Measurements from ENCODE around the gene CRYZ.

- TF ChIP-seq CTCF (conservative IDR thresholded peaks at IDR 0.05; ENCODE audit: low read depth, low read length) (no peak), EZH2phosphoT487 (IDR thresholded peaks at IDR 0.05; ENCODE audit: borderline replicate concordance, low read length) (no peak)
Measured at GRCh38 chr1:74728736-74729135, 4.1 kb downstream of the CRYZ start.
